ENCODE measurements around the gene ARHGEF28. TPM values are rescaled to one million over a fixed set of nuclear protein-coding genes. Genes with fewer than 3 reads are reported as not detected.

ARHGEF28 gene
- total RNA-seq, 1 donor from 2014 or later: 8.5 TPM

DNA sequence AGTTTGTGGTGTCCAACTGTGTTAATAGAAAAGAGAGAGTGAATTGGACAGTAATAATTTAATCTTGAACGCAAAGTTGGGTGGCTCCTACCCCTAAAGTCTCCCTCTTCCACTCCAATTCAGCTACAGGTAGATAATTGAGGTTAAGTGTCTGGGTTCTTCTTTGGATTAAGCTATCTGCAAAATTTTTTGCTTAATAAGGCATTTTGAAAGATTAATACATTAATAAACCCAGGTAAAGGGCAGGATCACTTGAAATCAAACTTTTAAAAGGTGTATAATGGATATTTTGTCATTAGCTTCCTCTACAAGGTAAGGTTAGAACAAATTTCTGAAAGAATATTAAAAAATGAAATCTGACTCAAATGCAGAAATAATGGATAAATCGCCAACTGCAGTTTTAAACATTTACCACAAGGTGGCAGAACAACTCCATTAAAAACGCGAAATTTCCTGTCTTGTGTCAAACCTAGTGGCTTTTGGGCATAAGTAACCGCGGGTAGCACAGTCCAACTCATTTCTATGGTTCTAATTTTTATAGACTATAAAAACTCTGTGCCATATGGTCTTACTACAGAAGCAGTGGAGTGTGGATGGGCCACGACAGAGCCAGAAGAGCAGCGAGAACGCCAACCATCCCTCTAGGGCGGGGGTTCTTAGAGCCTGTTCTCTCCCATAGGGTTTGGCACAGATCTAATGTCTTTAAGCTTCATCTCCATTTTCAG lies 276.5 kb downstream of the ARHGEF28 start:
- Histone ChIP-seq H3K79me2 (ENCODE audit: insufficient read depth, low read length) (no peaks in the 10 kb centered on the region), H3K4me3 (ENCODE audit: insufficient read depth, low read depth, low read length) (no peak overlapping the region), H3K4me1 (ENCODE audit: insufficient read depth, low read length) (peaks cover 12% of the 10 kb centered on the region), H3K4me2 (ENCODE audit: low read length) (no peak overlapping the region), H2AFZ (ENCODE audit: low read depth, low read length) (no peak overlapping the region), H3K9me3 (ENCODE audit: insufficient read depth, low read depth, low read length) (no peaks in the 10 kb centered on the region), H3K9ac (ENCODE audit: low read length) (no peak overlapping the region), H3K36me3 (ENCODE audit: insufficient read depth, low read length) (peaks cover 2% of the 10 kb centered on the region), H3K27me3 (ENCODE audit: insufficient read depth, low read length) (no peaks in the 10 kb centered on the region), H3K27ac (ENCODE audit: low read depth, low read length) (no peak overlapping the region), H4K20me1 (ENCODE audit: insufficient read depth, low read length) (no peaks in the 10 kb centered on the region)
- peak; percentile 42 for DNase-seq (ENCODE audit: low read depth)
- TF ChIP-seq EZH2 (IDR thresholded peaks at IDR 0.05; ENCODE audit: insufficient read depth, low read length): no peak
- TF ChIP-seq, protein P1, sequence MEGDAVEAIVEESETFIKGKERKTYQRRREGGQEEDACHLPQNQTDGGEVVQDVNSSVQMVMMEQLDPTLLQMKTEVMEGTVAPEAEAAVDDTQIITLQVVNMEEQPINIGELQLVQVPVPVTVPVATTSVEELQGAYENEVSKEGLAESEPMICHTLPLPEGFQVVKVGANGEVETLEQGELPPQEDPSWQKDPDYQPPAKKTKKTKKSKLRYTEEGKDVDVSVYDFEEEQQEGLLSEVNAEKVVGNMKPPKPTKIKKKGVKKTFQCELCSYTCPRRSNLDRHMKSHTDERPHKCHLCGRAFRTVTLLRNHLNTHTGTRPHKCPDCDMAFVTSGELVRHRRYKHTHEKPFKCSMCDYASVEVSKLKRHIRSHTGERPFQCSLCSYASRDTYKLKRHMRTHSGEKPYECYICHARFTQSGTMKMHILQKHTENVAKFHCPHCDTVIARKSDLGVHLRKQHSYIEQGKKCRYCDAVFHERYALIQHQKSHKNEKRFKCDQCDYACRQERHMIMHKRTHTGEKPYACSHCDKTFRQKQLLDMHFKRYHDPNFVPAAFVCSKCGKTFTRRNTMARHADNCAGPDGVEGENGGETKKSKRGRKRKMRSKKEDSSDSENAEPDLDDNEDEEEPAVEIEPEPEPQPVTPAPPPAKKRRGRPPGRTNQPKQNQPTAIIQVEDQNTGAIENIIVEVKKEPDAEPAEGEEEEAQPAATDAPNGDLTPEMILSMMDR (IDR thresholded peaks at IDR 0.05; ENCODE audit: insufficient read depth, low read depth, low read length): peak; percentile 84
- peak overlapping the region; percentile 70 for H3K27ac Mint-ChIP-seq (ENCODE audit: unreplicated experiment)
- peak; percentile 58 for FAIRE-seq
- H3K4me1 Mint-ChIP-seq (ENCODE audit: low read depth, unreplicated experiment): peaks cover 10% of the 10 kb centered on the region
- H3K27me3 Mint-ChIP-seq (ENCODE audit: low read depth, unreplicated experiment): no peaks in the 10 kb centered on the region
- no peak overlapping the region for H3K4me3 Mint-ChIP-seq (ENCODE audit: unreplicated experiment)
- H3K9me3 Mint-ChIP-seq (ENCODE audit: unreplicated experiment): peaks cover 4% of the 10 kb centered on the region
- H3K36me3 Mint-ChIP-seq (ENCODE audit: low read depth, unreplicated experiment): no peaks in the 10 kb centered on the region

DNA sequence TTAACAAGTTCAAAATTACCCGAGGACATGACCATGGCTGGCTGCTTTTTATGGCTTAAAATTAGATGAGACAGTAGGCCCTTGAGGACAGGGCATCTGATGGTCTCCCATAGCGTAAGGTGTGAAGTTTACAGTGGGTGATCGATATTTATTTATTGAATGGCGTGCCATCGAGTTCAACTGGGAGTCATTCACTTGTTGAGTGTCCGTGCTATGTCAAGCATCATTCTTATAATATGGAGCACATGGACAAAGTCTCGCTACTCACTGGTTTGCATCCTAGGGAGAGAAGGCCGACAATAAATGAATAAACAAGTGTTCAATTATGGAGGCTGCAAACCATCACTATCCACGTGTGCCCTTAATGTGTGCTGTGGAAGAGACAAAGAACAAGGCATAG lies 277.2 kb downstream of the ARHGEF28 start:
- Mint-ChIP-seq H3K27me3 (ENCODE audit: low read depth, unreplicated experiment) (no peaks in the 10 kb centered on the region), H3K27ac (ENCODE audit: unreplicated experiment) (peak overlapping the region; percentile 70), H3K4me1 (ENCODE audit: low read depth, unreplicated experiment) (peaks cover 10% of the 10 kb centered on the region), H3K9me3 (ENCODE audit: unreplicated experiment) (peaks cover 4% of the 10 kb centered on the region), H3K4me3 (ENCODE audit: unreplicated experiment) (no peak overlapping the region), H3K36me3 (ENCODE audit: low read depth, unreplicated experiment) (no peaks in the 10 kb centered on the region)
- FAIRE-seq: no peak
- H3K9me3 ChIP-seq (ENCODE audit: insufficient read depth, low read depth, low read length): no peaks in the 10 kb centered on the region
- no peak overlapping the region for H3K4me3 ChIP-seq (ENCODE audit: insufficient read depth, low read depth, low read length)
- no peak overlapping the region for H3K9ac ChIP-seq (ENCODE audit: low read length)
- H3K79me2 ChIP-seq (ENCODE audit: insufficient read depth, low read length): no peaks in the 10 kb centered on the region
- H2AFZ ChIP-seq (ENCODE audit: low read depth, low read length): no peak overlapping the region
- H3K4me2 ChIP-seq (ENCODE audit: low read length): no peak overlapping the region
- TF ChIP-seq EZH2 (IDR thresholded peaks at IDR 0.05; ENCODE audit: insufficient read depth, low read length): no peak
- TF ChIP-seq, protein P1 (IDR thresholded peaks at IDR 0.05; ENCODE audit: insufficient read depth, low read depth, low read length): no peak
- H3K36me3 ChIP-seq (ENCODE audit: insufficient read depth, low read length): peaks cover 2% of the 10 kb centered on the region
- no peaks in the 10 kb centered on the region for H4K20me1 ChIP-seq (ENCODE audit: insufficient read depth, low read length)
- no peak overlapping the region for H3K27ac ChIP-seq (ENCODE audit: low read depth, low read length)
- H3K4me1 ChIP-seq (ENCODE audit: insufficient read depth, low read length): peaks cover 12% of the 10 kb centered on the region
- H3K27me3 ChIP-seq (ENCODE audit: insufficient read depth, low read length): no peaks in the 10 kb centered on the region
- no peak for DNase-seq (ENCODE audit: low read depth)

DNA sequence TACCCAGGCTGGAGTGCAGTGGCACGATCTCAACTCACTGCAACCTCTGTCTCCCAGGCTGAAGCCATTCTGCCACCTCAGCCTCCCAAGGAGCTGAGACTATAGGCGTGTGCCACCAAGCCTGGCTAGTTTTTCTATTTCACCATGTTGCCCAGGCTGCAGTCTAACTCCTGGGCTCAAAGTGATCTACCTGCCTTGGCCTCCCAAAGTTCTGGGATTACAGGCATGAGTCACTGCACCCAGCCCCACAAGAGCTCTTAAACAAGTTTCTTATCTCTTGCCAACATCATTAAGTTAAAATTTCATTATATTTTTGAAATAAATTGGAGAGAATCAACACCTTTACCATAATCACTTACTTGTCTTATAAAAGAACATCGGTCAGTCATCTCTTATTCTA lies 280.3 kb downstream of the ARHGEF28 start:
- no peak overlapping the region for H3K4me3 Mint-ChIP-seq (ENCODE audit: unreplicated experiment)
- peaks cover 12% of the 10 kb centered on the region for H3K4me1 Mint-ChIP-seq (ENCODE audit: low read depth, unreplicated experiment)
- Histone ChIP-seq H3K9me3 (ENCODE audit: insufficient read depth, low read depth, low read length) (no peaks in the 10 kb centered on the region), H3K36me3 (ENCODE audit: insufficient read depth, low read length) (peaks cover 2% of the 10 kb centered on the region), H3K27me3 (ENCODE audit: insufficient read depth, low read length) (no peaks in the 10 kb centered on the region), H3K79me2 (ENCODE audit: insufficient read depth, low read length) (no peaks in the 10 kb centered on the region), H4K20me1 (ENCODE audit: insufficient read depth, low read length) (no peaks in the 10 kb centered on the region), H3K4me1 (ENCODE audit: insufficient read depth, low read length) (peaks cover 5% of the 10 kb centered on the region), H3K9ac (ENCODE audit: low read length) (no peak overlapping the region), H3K4me2 (ENCODE audit: low read length) (no peak overlapping the region), H3K27ac (ENCODE audit: low read depth, low read length) (no peak overlapping the region), H3K4me3 (ENCODE audit: insufficient read depth, low read depth, low read length) (no peak overlapping the region), H2AFZ (ENCODE audit: low read depth, low read length) (no peak overlapping the region)
- DNase-seq (ENCODE audit: low read depth) (no peak), FAIRE-seq (no peak)
- H3K27ac Mint-ChIP-seq (ENCODE audit: unreplicated experiment): no peak overlapping the region
- TF ChIP-seq, protein P1 (IDR thresholded peaks at IDR 0.05; ENCODE audit: insufficient read depth, low read depth, low read length): no peak
- no peak for TF ChIP-seq EZH2 (IDR thresholded peaks at IDR 0.05; ENCODE audit: insufficient read depth, low read length)
- peaks cover 4% of the 10 kb centered on the region for H3K9me3 Mint-ChIP-seq (ENCODE audit: unreplicated experiment)
- H3K36me3 Mint-ChIP-seq (ENCODE audit: low read depth, unreplicated experiment): peaks cover 7% of the 10 kb centered on the region
- H3K27me3 Mint-ChIP-seq (ENCODE audit: low read depth, unreplicated experiment): no peaks in the 10 kb centered on the region
